ENCODE measurements around the gene SLMAP. TPM values are rescaled to one million over a fixed set of nuclear protein-coding genes. Genes with fewer than 3 reads are reported as not detected.
A peak's percentile ranks its signal among the peaks of the same experiment; 100 is the strongest.

The SLMAP gene
- polyA plus RNA-seq, 1 of the 3 experiments (the other 2 are of a cell fraction): 10.5 TPM

- TF ChIP-seq REST (IDR thresholded peaks at IDR 0.05; ENCODE audit: low read depth, low read length): no peak
- TF ChIP-seq ZBTB33 (IDR thresholded peaks at IDR 0.05; ENCODE audit: borderline replicate concordance, low read depth): no peak
- TF ChIP-seq SIN3A (IDR thresholded peaks at IDR 0.05; ENCODE audit: borderline replicate concordance, low read depth, low read length): no peak
- no peak for TF ChIP-seq MXI1 (IDR thresholded peaks at IDR 0.05; ENCODE audit: low read depth, low read length)
- TF ChIP-seq FOXJ3 (CRISPR knock-in tag; IDR thresholded peaks at IDR 0.05): no peak
- TF ChIP-seq FOXM1 (IDR thresholded peaks at IDR 0.05; ENCODE audit: low read depth): no peak
- no peak for TF ChIP-seq NFIC (IDR thresholded peaks at IDR 0.05; ENCODE audit: borderline replicate concordance)
- no peak for TF ChIP-seq NRF1 (IDR thresholded peaks at IDR 0.05; ENCODE audit: low read depth, low read length)
Measured at GRCh38 chr3:57709031-57709430, 47.1 kb upstream of the SLMAP start (continued).

- no peak overlapping the region for H3K4me2 ChIP-seq
- POLR2A ChIA-PET: no interaction called here
- DNase-seq: no peak
Measured at GRCh38 chr3:57709559-57709958, 46.5 kb upstream of the SLMAP start.

More at GRCh38 chr3:57709559-57709958, 46.5 kb upstream of the SLMAP start:
- no peak overlapping the region for H3K9ac ChIP-seq
- H4K20me1 ChIP-seq (ENCODE audit: insufficient read depth): no peaks in the 10 kb centered on the region
- CTCF ChIA-PET: interaction anchor here (0.6 to 1.0 kb wide), 2 partner anchors 305 to 539 kb away, joined by 3 read pairs; no protein-coding TSS in a partner anchor
- H3K4me3 ChIP-seq (ENCODE audit: low read depth in 2 of 2, low read length in 1 of 2): no peak overlapping the region
- peak overlapping the region in 1 of 2 experiments; percentile 37; a peak in 2 of 4 replicates for H3K27ac ChIP-seq (ENCODE audit: low read depth in 2 of 2, low read length in 1 of 2)
- H3K4me1 ChIP-seq (ENCODE audit: control insufficient read depth in 1 of 2, insufficient read depth in 2 of 2, low read depth in 1 of 2, low read length in 1 of 2): no peaks in the 10 kb centered on the region
- no peaks in the 10 kb centered on the region for H3K27me3 ChIP-seq (ENCODE audit: insufficient read depth)
- H3K79me2 ChIP-seq (ENCODE audit: insufficient read depth): no peaks in the 10 kb centered on the region
- TF ChIP-seq MAX (IDR thresholded peaks at IDR 0.05; ENCODE audit: low read depth): no peak
- TF ChIP-seq NRF1 (IDR thresholded peaks at IDR 0.05; ENCODE audit: low read depth, low read length): no peak
- TF ChIP-seq EZH2phosphoT487 (IDR thresholded peaks at IDR 0.05; ENCODE audit: borderline replicate concordance, low read depth): no peak
- no peak for TF ChIP-seq RFX5 (IDR thresholded peaks at IDR 0.05; ENCODE audit: low read length)
- no peak for TF ChIP-seq JUND (IDR thresholded peaks at IDR 0.05)
- no peak for TF ChIP-seq FOSL2 (IDR thresholded peaks at IDR 0.05; ENCODE audit: borderline replicate concordance, low read depth)
- TF ChIP-seq RXRA (IDR thresholded peaks at IDR 0.05; ENCODE audit: borderline replicate concordance, low read depth): no peak
- no peak for TF ChIP-seq MEF2A (IDR thresholded peaks at IDR 0.05; ENCODE audit: borderline replicate concordance, low read depth)
- TF ChIP-seq PBX3 (IDR thresholded peaks at IDR 0.05): no peak
- no peak for TF ChIP-seq RAD21 (IDR thresholded peaks at IDR 0.05; ENCODE audit: low read length)
- no peak for TF ChIP-seq POLR2AphosphoS5 (IDR thresholded peaks at IDR 0.05; ENCODE audit: low read depth, low read length)
- TF ChIP-seq GATA2 (CRISPR knock-in tag; IDR thresholded peaks at IDR 0.05): no peak
- no peak for TF ChIP-seq FOXM1 (IDR thresholded peaks at IDR 0.05; ENCODE audit: low read depth)
- no peak for TF ChIP-seq YY1 (IDR thresholded peaks at IDR 0.05; ENCODE audit: low read depth)
- TF ChIP-seq ZBTB33 (IDR thresholded peaks at IDR 0.05; ENCODE audit: borderline replicate concordance, low read depth): no peak
- no peak for TF ChIP-seq RCOR1 (IDR thresholded peaks at IDR 0.05; ENCODE audit: low read length)
- no peaks in the 10 kb centered on the region for H3K36me3 ChIP-seq (replicated peaks in 1 of 2; ENCODE audit: control insufficient read depth in 1 of 2, insufficient read depth in 2 of 2, low read length in 1 of 2)
- H3F3A ChIP-seq (replicated peaks; ENCODE audit: insufficient read depth): peaks cover 19% of the 10 kb centered on the region
- no peaks in the 10 kb centered on the region for H3K9me3 ChIP-seq
- peak overlapping the region; percentile 84 for H2AFZ ChIP-seq (ENCODE audit: low read depth)
- WGBS (ENCODE audit: low lambda C conversion rate): 24% methylated on average over 2 of the region's 2 CpGs
- H3K9me2 ChIP-seq: no peaks in the 10 kb centered on the region

Data from SK-N-SH (cell line).